Stimulated activated CD8-positive, alpha-beta memory T cell treated with anti-CD3 and anti-CD28 coated beads, Interleukin-7, amount 100 ng/mL, for 4 hours (primary cell): ENCODE data around the gene ERICH6.
"Not testable (repeated sequence)": the region's sequence is repeated elsewhere in the genome, so short reads cannot be mapped to it uniquely, and the experiment has no call there.

ENCODE experiments used
- DNase-seq, 2 donors: peaks; one replicate each; pipeline ENCODE4 v3.0.0-alpha.2; 2020; ENCODE audit warnings: low read depth in 2 of 2

ERICH6 gene

DNA sequence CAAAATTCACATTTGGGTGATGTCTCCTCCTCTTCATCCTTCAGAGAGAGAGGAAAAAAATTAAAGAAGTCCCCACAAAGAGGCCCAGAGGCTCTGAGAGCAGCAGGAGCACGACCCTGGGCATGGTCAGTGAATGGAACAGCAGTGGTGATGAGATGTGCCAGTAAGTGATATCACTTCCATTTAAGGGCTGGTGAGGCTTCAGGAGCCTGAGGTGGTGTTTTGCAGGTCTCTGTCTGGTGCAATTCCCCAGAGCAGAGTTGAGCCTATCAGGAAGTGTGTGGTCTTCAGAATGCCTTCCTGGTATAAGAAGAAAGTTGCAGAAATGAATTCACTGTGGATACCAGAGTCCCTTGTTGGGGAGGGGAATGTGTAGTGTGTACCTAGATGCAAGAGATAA, 21.4 kb downstream of the ERICH6 start:
- no peak for DNase-seq

DNA sequence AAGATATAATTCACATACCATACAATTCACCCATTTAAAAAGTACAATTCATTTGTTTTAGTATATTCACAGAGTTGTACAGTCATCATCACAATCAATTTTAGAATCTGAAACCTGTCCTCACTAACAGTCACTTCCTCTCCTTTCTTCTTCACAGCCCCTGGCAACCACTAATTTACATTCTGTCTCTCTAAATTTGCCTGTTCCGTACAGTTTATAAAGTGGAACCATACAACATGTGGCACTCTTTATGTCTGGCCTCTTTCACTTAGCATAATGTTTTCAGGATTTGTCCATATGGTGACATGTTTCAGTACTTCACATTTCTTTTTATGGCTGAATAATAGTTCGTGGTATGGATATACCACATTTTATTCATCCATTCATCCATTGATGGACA, 22.7 kb downstream of the ERICH6 start:
- no peak for DNase-seq

DNA sequence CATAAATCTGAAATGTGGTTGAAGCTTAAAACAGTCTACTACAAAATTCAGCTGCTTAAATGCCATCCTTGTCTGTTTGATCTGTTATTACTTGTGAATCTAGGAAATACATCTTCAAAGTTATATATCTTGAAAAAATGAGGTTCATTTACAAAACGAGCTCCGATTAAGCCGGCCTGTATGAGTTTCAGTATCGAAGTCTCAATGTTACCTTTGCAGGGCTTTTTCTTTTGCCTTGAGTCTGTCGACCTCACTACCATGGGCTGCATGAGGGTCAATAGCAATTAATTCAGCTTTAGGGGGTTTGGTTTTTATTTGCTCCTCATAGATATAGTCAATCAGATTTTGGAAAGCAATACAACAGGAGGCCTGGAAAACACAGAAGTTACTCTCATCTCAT, 23.2 kb downstream of the ERICH6 start:
- DNase-seq: no peak

DNA sequence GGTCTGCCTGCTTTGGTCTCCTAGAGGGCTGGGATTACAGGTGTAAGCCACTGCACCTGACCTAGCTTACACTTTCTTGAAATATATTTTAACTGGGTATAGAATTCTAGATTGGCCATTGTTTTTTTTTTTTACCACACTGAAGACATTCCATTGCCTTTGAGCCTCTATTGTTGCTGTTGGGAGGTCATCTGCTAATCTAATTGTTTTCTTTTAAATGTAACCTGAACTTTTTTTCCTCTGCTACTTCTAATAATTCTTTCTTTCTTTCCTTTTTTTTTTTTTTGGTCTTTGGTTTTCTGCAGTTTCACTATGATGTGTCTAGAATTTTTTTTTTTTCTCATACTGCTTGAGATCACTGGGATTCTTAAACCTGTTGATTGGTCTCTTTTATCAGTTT, 28.1 kb downstream of the ERICH6 start:
- DNase-seq: no peak

DNA sequence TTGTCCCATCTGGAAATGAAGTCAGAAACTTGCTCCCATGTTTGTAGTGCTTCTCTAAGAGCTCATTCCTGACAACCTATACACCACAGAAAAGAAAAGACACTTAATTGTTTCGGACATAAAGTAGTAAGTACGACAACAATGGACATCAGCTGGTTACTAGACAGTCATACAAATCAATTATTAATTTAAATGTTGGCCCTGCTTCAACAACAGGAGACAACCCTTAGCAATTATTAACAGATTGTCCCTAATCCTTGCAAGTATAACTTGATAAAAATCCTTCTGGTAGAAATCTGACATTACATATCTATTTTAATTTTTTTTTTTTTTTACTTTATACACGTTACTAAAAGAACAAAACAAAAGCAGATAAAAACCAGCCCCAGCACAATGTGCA, 29.8 kb downstream of the ERICH6 start:
- DNase-seq: no peak

DNA sequence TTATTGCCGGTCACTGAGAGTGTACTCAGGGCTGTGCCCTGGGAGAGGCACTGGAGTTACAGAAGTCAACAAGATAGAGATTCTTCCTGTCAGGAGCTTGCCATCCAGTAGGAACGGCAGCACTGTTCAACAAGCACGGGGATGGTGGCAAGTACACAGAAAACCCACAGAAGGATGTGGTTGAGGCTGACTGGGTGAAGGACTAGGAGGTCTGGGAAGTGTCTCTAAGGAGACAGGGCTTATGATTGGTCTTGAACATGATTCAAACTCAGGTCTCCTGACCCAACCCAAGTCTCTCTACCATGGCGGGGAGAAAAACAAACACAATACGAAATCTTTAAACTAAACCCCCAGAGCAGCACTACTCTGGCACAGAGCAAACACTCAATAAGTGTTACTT, 37.6 kb downstream of the ERICH6 start:
- no peak for DNase-seq

DNA sequence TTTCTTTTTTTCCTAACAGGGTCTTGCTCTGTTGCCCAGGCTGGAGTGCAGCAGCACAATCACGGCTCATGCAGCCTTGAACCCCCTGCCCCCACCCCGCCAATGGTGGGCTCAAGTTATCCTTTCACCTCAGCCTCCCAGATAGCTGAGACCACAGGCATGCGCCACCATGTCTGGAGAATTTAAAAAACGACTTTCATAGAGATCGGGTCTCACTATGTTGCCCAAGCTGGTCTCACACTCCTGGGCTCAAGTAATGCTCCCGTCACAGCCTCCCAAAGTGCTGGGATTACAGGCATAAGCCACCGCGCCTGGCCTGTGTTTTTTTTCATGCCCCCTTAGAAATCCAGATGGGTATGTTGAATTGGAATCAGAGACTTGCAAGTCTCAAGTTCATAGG, 40.3 kb downstream of the ERICH6 start:
- no peak for DNase-seq

DNA sequence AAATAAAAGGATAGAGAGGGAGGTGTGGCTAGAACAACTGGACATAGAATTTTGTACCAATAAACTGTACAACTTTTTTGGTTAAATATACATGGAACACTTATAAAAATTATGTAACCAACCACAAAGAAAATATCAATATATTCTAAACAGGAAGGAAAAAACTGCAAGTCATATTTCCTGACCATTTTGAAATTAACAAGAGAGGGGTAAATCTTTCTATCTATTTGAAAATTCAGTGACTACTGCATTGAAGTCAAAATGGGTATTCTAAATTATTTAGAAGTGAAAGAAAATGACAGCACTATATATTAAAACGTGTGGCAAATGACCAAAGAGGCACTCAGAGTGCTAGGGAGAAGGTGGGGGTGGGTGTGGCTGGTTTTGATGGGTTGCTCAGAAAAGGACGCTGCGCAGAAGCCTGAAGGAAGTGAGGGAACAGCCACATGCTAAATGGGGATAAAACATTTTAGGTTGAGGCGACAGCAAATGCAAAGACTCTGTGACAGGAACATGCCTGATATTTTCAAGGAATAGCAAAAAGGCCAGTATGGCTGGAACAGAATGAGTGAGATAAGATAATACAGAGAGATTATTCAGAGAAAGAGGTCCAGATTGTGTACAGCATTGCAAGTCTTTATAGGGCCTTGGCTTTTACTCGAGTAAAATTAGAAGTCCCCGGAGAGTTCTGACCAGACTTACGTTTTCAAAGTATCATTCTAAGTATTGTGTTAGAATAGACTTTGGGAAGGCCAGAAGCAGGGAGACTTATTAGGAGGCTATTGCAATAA, 41.1 kb downstream of the ERICH6 start:
- DNase-seq: no peak

DNA sequence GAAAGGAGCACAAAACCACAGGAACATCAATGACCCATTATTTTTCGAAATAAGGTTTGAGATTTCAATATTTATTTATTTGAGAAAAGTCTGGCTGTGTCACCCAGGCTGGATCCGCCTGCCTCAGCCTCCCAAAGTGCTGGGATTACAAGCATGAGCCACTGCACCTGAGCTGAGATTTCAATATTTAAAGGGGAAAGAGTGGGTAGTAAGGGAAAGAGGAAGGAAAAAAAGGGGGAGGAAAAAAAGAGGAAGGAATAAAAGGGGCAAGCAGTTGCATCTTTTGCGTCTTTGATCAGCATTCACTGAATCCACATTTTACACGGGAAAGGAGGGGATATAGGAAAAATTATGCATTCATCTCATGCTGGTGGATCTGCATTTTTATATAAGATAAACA, 47.4 kb downstream of the ERICH6 start:
- no peak for DNase-seq

DNA sequence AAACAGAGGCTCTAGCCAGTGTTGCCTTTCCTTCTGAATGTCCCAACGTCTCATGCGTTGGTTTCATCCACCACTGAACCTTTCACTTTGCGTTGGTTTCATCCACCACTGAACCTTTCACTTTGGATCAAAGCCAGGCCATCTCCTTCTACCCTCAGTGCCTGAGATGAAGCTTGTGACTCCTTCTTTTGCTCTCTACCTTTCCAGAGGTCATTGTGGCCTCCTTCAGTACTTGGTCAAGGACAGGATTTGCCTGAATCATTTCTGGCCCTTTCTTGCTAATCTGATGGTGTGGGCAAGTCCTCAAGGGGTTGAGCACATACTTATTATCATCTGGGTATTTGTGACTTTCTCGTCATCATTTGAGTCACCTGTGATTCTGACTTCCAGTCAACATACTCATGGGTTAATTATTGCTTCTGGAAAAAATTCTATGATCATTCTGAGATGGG, 50.6 kb downstream of the ERICH6 start:
- no peak for DNase-seq

DNA sequence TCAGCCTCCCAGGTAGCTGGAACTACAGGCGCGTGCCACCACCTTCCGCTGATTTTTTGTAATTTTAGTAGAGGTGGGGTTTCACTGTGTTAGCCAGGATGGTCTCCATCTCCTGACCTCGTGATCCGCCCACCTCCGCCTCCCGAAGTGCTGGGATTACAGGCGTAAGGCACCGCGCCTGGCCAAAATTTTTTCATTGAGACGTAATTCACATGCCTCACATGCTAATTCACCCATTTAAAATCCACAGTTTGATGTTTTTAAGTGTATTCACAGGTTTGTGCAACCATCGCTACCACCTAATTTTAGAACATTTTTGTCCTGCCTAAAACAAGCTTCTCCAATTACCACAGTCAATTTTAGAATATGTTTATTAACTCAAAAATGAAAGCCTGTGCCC, 63.5 kb downstream of the ERICH6 start:
- DNase-seq: no peak

DNA sequence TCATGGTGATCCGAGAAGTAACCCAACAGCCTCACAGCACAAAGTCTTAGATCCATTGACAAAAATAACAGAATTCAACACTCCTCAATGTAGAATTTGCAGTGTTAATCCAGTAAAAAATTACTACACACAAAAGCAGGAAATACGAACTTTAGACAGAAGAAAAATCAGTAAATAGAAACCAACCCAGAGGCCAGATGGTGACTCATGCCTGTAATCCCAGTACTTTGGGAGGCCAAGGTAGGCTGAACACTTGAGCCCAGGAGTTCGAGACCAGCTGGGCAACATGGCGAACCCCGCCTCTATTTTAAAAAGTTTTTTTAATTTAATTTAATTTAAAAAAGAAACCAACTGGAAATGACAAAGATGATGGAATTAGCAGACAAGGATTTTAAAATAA, 64.5 kb downstream of the ERICH6 start:
- DNase-seq: no peak

DNA sequence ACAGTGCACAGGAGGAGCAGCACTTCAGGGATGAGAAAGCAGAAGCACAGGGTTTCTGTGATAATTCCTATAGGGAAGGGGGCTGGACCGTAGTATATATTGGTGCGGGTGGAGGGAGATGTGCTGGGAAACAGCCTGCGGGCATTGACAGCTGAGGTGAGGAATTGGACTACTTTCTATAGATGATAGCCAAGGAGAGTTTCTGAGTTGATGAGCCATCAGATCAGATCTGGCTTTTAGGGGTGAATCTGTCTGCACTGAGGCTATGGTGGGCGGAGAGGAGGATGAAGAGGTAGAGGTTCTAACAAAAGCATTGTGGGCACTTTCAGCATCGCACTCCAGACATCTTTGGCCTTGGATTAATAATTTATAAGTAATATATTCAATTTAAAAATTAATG, 67.5 kb downstream of the ERICH6 start:
- no peak for DNase-seq

DNA sequence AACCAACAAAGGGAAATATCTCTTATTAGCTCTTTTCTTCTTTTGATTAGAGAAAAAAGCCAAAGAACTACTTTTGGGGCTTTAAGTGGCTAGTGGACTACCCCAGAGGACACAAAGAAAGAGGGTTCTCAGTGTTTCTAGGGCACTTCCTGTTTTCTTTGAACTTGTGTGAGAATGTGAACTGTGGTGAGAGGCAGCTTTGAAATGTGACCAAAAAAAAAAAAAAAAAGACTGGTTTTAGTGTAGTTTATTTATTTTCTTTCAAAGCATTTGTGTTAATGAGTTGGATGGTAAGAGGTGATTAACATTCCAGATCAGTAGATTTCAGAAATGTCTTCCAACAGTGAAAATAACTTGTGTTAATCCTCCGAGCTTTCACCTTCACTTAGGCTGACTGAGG, 68.2 kb downstream of the ERICH6 start:
- DNase-seq: no peak

DNA sequence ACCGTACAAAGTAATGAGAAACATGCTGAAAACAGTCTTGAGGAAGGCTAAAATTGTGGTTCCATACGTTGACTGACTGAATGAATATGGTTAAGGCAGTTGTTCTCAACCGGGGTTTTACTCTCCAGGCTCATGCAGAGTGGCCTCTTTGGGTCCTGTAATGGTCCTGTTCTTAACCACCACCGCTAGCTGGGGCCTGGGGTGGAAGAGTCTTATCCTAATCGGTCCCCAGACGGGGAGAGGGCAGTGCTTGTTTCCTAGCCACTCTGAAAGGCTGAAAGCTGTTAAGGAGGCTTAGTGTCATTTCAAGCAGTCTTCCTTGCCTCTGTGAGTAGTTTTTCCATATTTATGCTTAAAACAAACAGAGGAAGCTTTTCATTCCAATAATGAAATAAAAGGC, 68.6 kb downstream of the ERICH6 start:
- no peak for DNase-seq

DNA sequence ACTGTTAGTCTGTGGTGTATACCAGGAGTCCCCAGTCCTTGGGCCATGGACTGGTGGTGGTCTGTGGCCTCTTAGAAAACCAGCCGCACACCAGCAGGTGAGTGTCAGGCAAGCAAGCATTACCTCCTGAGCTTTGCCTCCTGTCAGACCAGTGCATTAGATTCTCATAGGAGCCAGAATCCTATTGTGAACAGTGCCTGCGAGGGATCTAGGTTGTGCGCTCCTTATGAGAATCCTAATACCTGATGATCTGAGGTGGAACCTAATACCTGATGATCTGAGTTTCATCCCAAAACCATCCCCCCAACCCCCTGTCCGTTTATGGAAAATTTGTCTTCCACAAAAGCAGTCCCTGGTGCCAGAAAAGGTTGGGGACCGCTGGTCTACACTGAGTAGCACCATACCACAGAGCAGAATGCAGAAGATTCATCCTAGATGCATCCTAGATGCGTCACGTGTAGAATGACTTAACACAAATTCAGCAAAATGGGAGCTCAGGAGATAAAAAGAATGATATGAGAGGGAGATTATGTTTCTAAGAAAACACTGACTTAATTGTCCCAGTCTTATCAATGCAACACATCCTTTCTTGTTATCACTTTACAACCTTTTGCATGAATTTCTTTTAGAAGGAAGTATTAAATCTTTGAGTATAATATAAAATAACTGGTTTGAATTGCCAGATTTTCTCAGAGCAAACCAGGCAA, 72.1 kb downstream of the ERICH6 start:
- no peak for DNase-seq

DNA sequence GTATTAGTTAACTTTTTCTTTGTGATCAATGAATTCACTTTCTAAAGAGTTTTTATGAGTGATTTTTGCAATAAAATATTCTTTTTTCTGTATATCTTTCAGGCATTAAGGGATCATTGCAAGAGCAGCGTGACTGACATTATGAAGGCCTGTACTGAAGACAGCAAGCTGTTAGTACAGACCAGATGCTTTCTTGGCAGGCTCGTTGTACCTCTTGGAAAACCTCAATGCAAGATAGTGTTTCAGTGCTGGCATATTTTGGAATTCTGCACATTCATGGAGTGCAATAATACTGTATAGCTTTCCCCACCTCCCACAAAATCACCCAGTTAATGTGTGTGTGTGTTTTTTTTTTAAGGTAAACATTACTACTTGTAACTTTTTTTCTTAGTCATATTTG, 76.2 kb downstream of the ERICH6 start:
- no peak for DNase-seq

DNA sequence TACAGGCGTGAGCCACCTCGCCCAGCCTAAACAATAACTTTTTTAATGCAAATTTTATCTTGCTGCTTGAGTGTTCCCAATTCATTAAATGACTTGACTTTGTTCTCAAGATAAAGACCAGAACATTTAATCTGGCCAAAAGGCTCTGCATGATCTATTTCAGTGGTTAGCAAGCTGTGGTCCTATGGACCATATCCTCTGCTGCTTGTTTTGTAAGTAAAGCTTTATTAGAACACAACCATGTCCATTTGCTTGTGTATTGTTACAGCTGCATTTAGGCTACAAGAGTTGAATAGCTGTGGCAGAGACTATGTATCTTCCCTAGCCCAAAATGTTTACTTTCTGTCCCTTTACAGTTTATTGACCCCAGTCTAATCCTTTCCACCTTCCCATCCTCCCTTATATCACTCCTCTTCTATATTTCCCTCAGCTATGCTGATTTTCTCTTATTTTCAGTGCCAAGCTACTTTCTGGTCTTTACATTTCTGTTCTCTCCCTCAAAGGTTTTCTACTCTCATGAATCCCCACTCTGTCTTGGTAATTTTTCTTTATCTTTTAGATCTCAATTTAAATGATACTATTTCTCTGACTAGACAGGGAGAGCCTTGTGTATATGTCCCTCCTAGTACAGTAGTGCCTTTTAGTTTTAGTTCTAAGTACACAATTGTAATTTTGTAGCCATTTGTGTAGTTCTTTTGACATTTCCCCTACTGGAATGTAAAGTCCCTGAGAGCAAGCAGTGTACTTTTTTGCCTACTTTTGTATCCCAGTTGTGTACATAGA, 77.4 kb downstream of the ERICH6 start:
- DNase-seq: no peak

DNA sequence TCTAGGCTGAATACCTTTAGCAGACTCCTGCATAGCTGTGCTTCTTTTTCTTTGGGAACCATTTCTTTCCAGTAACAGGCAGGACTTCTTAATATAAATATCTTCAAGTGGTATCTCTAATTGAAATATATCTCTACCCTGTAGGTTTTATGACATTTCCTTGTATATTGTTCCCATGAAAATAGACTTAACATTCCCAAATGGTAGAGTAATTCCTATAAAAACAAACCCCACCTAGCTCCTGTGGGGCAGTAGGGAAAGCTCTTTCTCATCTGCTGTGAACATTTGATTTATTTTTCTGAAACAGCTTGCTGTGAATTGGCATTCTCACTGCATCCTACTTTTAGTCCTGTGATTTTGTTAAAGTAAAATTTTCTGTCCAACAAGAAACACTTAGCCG, 79.8 kb downstream of the ERICH6 start:
- no peak for DNase-seq

DNA sequence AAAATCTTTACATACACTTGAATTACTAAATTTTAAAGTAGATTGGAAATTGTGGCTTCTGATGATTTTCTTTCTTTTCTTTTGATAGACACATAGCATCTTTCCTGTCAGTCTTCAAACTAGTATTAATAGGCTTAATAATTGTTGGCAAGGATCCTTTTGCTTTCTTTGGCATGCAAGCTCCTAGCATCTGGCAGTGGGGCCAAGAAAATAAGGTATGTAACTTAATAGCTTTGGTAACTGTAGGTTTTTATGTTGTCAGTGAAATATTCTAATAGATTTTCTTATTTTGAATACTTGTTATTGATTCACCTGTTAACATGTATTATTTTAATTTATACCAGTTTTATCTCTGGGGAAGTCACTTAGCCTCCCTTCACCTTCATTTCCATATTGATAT, 80.8 kb downstream of the ERICH6 start:
- DNase-seq: not testable (repeated sequence)

DNA sequence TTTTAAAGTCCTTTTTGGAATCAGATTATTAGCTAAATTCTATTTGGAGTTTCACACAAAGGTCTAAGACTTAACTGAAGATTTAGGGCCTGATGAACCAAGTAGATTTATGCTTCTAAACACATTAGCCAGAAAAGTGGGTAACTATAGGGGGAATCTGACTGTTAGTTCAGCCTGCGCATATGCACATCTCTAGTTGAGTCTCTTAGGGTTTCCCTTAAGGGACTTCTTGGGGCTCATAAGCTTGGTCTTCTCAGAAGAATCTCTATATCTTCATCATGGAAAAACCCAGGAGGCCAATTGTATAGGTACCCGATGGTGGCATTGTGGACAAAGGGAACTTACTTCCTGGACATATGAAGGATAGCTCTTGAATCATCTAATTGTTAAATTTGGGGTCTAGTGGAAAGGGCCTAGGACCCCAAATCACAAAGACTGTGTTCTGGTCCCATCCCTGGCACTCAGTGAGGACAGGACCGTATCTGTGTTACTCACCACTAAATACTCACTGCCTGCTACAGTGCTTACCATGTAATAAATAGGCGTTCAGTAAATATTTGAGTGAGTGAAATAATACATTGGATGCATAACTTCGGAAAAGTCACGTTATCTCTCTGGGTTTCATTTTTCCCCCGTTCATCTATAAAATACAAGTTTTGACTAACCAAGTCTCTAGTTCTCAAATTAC, 83.6 kb downstream of the ERICH6 start:
- DNase-seq: no peak
